Natural killer cell treated with Interleukin-12 subunit alpha and Interleukin-12 subunit beta and Interleukin-15 and Interleukin-18, amount 100 ng/mL, for 72 hours (primary cell): ENCODE results near the gene AZU1. TPM values are rescaled to one million over a fixed set of nuclear protein-coding genes. Genes with fewer than 3 reads are reported as not detected.
"Not testable (repeated sequence)": the region's sequence is repeated elsewhere in the genome, so short reads cannot be mapped to it uniquely, and the experiment has no call there.

Source experiments
- ATAC-seq, 2 donors: fragments of 150-1000 bp; cut with Tn5 transposase in 1 of 2; sonication (Bioruptor Pico), chemical (Tn5 transposase) in 1 of 2; 2 replicates each; pipeline ENCODE4 v1.10.0; 2021
- DNase-seq: peaks from one replicate; pipeline ENCODE4 v3.0.0; 2022; ENCODE audit warnings: low spot score
- H3K27ac Mint-ChIP-seq, 2 donors: 1 replicate in 1 of 2; 2 replicates in 1 of 2; pipeline ENCODE4 v1.8.0; 2022; ENCODE audit warnings: mixed read lengths in 2 of 2, mild to moderate bottlenecking in 1 of 2, moderate library complexity in 1 of 2
- H3K27me3 Mint-ChIP-seq, 2 donors: 1 replicate in 1 of 2; 2 replicates in 1 of 2; pipeline ENCODE4 v1.8.0; 2022; ENCODE audit warnings: mixed read lengths in 2 of 2
- H3K36me3 Mint-ChIP-seq: one replicate; pipeline ENCODE4 v1.8.0; 2022; ENCODE audit warnings: mixed read lengths
- H3K4me1 Mint-ChIP-seq, 2 donors: 1 replicate in 1 of 2; 2 replicates in 1 of 2; pipeline ENCODE4 v1.8.0; 2022; ENCODE audit warnings: low read depth in 2 of 2, mixed read lengths in 2 of 2, mild to moderate bottlenecking in 1 of 2
- H3K4me3 Mint-ChIP-seq: one replicate; pipeline ENCODE4 v1.8.0; 2022; ENCODE audit warnings: mixed read lengths
- H3K9me3 Mint-ChIP-seq: 2 replicates; pipeline ENCODE4 v1.8.0; 2022; ENCODE audit warnings: mixed read lengths
- total RNA-seq, 2 donors: library from RNA; stranded (reverse); gene quantifications; one replicate each; pipeline ENCODE4 v1.2.3, GENCODE V29; 2022

Gene AZU1
- total RNA-seq, 2 donors from 2014 or later: 0.25 to 0.36 TPM

GRCh38 chr19:868458-869244, 41.0 kb downstream of the AZU1 start:
- Mint-ChIP-seq H3K4me3 (no peak overlapping the region), H3K27ac (no peak overlapping the region), H3K36me3 (peaks cover 4% of the 10 kb centered on the region), H3K27me3 (no peaks in the 10 kb centered on the region), H3K4me1 (peaks cover 0 to 6% of the 10 kb centered on the region in 2 donors), H3K9me3 (no peaks in the 10 kb centered on the region)
- DNase-seq: no peak
- no peak for ATAC-seq

- ATAC-seq: no peak
- no peak for DNase-seq
- Mint-ChIP-seq H3K4me3 (no peak overlapping the region), H3K4me1 (peaks cover 0 to 6% of the 10 kb centered on the region in 2 donors), H3K9me3 (no peaks in the 10 kb centered on the region), H3K36me3 (peaks cover 4% of the 10 kb centered on the region), H3K27ac (no peak overlapping the region), H3K27me3 (no peaks in the 10 kb centered on the region)
Measured at GRCh38 chr19:869245-870177, 41.9 kb downstream of the AZU1 start.

GRCh38 chr19:870314-870713, 42.7 kb downstream of the AZU1 start:
- ATAC-seq (no peak), DNase-seq (no peak)
- H3K9me3 Mint-ChIP-seq: no peaks in the 10 kb centered on the region
- peaks cover 0 to 6% of the 10 kb centered on the region in 2 donors for H3K4me1 Mint-ChIP-seq
- H3K27ac Mint-ChIP-seq: no peak overlapping the region
- no peak overlapping the region for H3K4me3 Mint-ChIP-seq
- H3K36me3 Mint-ChIP-seq: peaks cover 4% of the 10 kb centered on the region
- no peaks in the 10 kb centered on the region for H3K27me3 Mint-ChIP-seq

- peaks cover 4% of the 10 kb centered on the region for H3K36me3 Mint-ChIP-seq
- no peaks in the 10 kb centered on the region for H3K9me3 Mint-ChIP-seq
- H3K4me1 Mint-ChIP-seq: peaks cover 0 to 6% of the 10 kb centered on the region in 2 donors
- DNase-seq: no peak
- H3K4me3 Mint-ChIP-seq: no peak overlapping the region
- H3K27ac Mint-ChIP-seq: no peak overlapping the region
- ATAC-seq: no peak
- no peaks in the 10 kb centered on the region for H3K27me3 Mint-ChIP-seq
Measured at GRCh38 chr19:870963-871401, 43.3 kb downstream of the AZU1 start.

- no peaks in the 10 kb centered on the region for H3K27me3 Mint-ChIP-seq
- no peak for DNase-seq
- H3K4me3 Mint-ChIP-seq: no peak overlapping the region
- ATAC-seq: no peak
- no peak overlapping the region for H3K27ac Mint-ChIP-seq
- peaks cover 0 to 6% of the 10 kb centered on the region in 2 donors for H3K4me1 Mint-ChIP-seq
- no peaks in the 10 kb centered on the region for H3K9me3 Mint-ChIP-seq
- peaks cover 4% of the 10 kb centered on the region for H3K36me3 Mint-ChIP-seq
Measured at GRCh38 chr19:871446-872265, 44.0 kb downstream of the AZU1 start.

- Mint-ChIP-seq H3K4me1 (peaks cover 0 to 4% of the 10 kb centered on the region in 2 donors), H3K27me3 (no peaks in the 10 kb centered on the region), H3K27ac (no peak overlapping the region), H3K4me3 (no peak overlapping the region), H3K9me3 (no peaks in the 10 kb centered on the region), H3K36me3 (peaks cover 3% of the 10 kb centered on the region)
- ATAC-seq (peak; percentile 74), DNase-seq (peak; percentile 72)
Measured at GRCh38 chr19:872266-872951, 44.8 kb downstream of the AZU1 start.

- Mint-ChIP-seq H3K27ac (no peak overlapping the region), H3K36me3 (no peaks in the 10 kb centered on the region)
- ATAC-seq: peak; percentile 80 to 89
Measured at GRCh38 chr19:873084-873483, 45.4 kb downstream of the AZU1 start.

GRCh38 chr19:873561-874041, 46.0 kb downstream of the AZU1 start:
- Mint-ChIP-seq H3K4me1 (peaks cover 0 to 2% of the 10 kb centered on the region in 2 donors), H3K27me3 (no peaks in the 10 kb centered on the region), H3K4me3 (no peak overlapping the region)

More at GRCh38 chr19:873084-873483, 45.4 kb downstream of the AZU1 start:
- H3K27me3 Mint-ChIP-seq: no peaks in the 10 kb centered on the region
- no peak overlapping the region for H3K4me3 Mint-ChIP-seq
- no peak for DNase-seq
- peaks cover 0 to 2% of the 10 kb centered on the region in 2 donors for H3K4me1 Mint-ChIP-seq
- H3K9me3 Mint-ChIP-seq: no peaks in the 10 kb centered on the region

GRCh38 chr19:875265-875879, 47.7 kb downstream of the AZU1 start:
- Mint-ChIP-seq H3K4me1 (peaks cover 0 to 2% of the 10 kb centered on the region in 2 donors), H3K4me3 (no peak overlapping the region), H3K27me3 (no peaks in the 10 kb centered on the region), H3K9me3 (no peaks in the 10 kb centered on the region), H3K36me3 (no peaks in the 10 kb centered on the region), H3K27ac (no peak overlapping the region)
- DNase-seq (no peak), ATAC-seq (no peak)

More at GRCh38 chr19:873561-874041, 46.0 kb downstream of the AZU1 start:
- Mint-ChIP-seq H3K27ac (no peak overlapping the region), H3K36me3 (no peaks in the 10 kb centered on the region), H3K9me3 (no peaks in the 10 kb centered on the region)
- DNase-seq: no peak
- no peak for ATAC-seq

- Mint-ChIP-seq H3K9me3 (no peaks in the 10 kb centered on the region), H3K36me3 (no peaks in the 10 kb centered on the region), H3K27me3 (no peaks in the 10 kb centered on the region), H3K27ac (no peak overlapping the region), H3K4me1 (peaks cover 0 to 2% of the 10 kb centered on the region in 2 donors), H3K4me3 (no peak overlapping the region)
- DNase-seq (no peak), ATAC-seq (no peak)
Measured at GRCh38 chr19:876089-876488, 48.5 kb downstream of the AZU1 start.

GRCh38 chr19:876780-877314, 49.2 kb downstream of the AZU1 start:
- no peaks in the 10 kb centered on the region for H3K36me3 Mint-ChIP-seq

GRCh38 chr19:877992-878660, 50.5 kb downstream of the AZU1 start:
- H3K4me3 Mint-ChIP-seq, H3K36me3 Mint-ChIP-seq, DNase-seq, ATAC-seq, H3K9me3 Mint-ChIP-seq, H3K4me1 Mint-ChIP-seq, H3K27ac Mint-ChIP-seq, H3K27me3 Mint-ChIP-seq: not testable (repeated sequence)

More at GRCh38 chr19:876780-877314, 49.2 kb downstream of the AZU1 start:
- no peak for ATAC-seq
- no peak overlapping the region for H3K27ac Mint-ChIP-seq
- H3K4me1 Mint-ChIP-seq: peaks cover 0 to 2% of the 10 kb centered on the region in 2 donors
- no peaks in the 10 kb centered on the region for H3K9me3 Mint-ChIP-seq
- no peak overlapping the region for H3K4me3 Mint-ChIP-seq
- no peaks in the 10 kb centered on the region for H3K27me3 Mint-ChIP-seq
- no peak for DNase-seq
